NCI-H1092 (cell line): ENCODE data around the gene SPIN3.
"Not testable (repeated sequence)": the region's sequence is repeated elsewhere in the genome, so short reads cannot be mapped to it uniquely, and the experiment has no call there.

ENCODE experiments used
- DNase-seq: peaks from one replicate; lab custom pipeline; 2025; lab: John Stamatoyannopoulos, UW

SPIN3 gene

DNA sequence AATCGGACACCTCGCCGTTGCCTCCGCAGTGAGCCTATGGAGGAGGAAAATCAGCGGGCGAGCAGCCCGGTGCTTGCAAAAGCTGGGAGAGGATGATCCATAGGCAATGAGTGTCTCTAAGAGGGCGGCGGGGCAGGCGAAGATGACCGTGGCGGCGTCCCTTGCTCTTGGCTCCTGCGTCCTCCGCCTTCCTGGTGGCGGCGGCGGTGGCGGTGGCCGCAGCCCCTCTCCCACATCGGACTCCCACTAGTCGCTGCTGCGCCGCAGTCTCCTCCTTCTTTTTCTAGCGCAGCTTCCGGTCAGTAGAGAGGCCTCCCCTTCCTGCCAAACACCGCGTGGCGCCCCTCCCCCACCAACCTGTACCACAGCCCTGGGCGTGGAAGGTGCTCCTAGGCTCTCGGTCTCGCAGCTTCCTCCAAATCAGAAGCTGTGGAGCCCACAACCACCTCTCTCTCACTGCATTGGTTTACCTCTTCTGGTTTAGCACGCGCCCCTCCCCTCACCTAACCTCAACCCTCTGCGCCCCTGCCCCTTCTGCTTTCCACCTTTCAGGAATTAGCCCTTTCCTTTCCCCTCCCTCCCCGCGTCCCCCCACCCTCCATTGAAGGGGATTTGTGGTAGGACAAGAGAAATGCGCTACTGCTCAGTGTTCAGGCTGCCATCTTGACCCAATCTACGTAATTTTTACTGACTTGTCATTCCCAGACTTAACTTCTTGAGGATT lies at the start of gene SPIN3:
Gene SPIN3 (minus strand): TSS at position 271 of the 724 bp plus-strand sequence. CDS start 594 bp downstream, outside the sequence.
- DNase-seq: peak; percentile 93

DNA sequence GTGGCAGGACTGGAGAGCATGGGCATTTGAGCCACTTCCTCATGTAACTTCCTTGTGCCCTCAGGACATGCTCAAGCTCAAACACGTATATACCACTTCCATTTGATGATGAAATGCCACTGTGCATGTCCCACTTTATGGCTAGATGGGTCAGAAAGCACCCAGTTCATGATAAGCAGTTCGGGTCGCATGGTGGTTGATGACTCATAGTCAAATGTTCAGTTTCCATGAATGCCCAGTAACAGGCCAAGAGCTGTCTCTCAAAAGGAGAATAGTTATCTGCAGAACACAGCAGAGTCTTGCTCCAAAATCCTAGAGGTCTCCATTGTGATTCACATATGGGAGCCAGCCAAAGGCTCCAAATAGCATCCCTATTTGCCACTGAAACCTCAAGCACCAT lies 48.9 kb upstream of the SPIN3 start:
- DNase-seq: no peak

DNA sequence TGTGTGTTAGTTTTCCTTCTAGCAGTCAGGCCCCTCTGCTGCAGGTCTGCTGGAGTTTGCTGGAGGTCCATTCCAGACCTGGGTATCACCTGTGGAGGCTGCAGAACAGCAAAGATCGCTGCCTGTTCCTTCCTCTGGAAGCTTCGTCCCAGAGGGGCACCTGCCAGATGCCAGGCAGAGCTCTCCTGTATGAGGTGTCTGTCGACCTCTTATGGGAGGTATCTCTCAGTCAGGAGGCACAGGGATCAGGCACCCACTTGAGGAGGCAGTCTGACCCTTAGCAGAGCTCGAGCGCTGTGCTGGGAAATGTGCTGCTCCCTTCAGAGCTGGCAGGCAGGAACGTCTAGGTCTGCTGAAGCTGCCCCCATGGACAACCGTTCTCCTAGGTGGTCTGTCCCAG lies 41.9 kb upstream of the SPIN3 start:
- not testable (repeated sequence) for DNase-seq

DNA sequence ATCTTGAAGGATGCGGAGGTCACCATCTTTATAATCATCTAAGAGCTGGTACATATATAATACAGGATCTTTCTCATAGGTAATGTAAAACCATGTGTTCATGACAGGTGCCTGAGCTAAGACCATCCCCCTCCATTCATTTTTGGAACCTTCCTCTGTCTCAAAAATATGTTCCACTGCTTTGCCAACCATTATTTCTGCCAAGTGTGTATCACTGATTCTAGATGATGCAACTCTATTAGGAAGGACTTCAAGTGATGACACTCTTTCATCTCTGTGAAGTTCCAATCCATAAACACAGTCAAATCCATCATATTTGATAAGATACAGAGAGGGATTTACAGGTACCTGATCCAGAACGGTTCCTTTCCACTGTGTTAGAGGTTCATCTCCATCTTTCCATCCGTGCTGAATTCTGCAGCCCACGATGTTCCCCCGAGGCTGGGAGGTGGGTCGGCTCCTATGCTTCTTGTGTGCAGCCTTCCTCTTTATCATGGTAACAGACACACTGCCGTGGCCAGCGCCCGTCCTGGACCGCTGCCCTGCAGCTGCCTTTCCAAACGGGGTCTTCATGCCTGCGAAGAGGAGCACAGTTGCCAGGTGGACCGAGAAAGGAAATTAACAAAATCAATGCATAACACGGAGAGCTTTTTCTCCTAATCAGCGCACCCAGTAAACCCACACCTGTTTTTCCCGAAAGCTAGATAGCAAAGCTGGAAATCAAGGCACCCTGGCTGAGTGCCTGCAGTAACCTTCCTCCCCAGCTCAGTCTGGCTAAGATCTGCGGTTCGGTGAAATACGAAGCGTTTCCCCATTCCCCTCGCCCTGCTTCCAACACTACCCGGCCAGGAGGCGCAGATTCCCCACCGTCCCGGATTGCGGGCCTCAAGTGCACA lies 718 bp downstream of the SPIN3 start:
- DNase-seq: no peak

DNA sequence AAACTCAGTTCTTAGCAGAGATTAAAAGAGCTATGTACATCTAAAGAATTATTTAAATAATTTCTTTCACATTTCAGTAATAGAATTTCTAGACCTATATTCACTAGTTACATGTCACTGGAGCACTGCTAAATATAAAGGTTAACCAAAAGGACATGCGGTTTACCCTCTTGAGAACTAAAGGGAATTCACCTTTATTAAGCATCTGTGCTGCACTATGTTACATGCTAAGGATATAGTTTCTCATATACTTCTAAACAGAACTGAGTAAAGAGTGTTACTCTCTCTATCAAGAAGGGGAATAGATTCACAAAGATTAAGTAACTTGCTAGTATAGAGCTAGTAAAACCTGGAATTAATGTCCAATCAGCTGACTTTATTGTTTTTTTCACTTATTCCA lies 7.6 kb downstream of the SPIN3 start:
- DNase-seq: no peak

DNA sequence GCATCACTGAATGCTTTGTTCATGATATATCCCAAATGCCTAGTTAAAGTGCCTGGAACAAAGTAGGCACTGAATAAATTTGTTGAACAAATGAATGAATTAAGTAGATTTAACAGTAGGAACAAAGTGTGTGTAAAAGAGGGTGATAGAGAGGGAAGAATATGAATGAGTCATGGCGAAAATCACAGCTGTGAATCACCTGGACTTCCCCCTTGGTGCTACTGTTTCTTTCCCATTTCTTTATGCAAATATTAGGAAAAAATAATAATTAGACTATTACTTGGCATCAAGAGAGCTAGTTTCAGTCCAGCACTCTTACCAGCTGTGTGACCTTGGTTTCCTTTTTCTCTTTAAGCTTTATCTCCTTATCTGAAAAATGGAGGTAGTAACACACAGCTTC lies 9.2 kb downstream of the SPIN3 start:
- DNase-seq: no peak

DNA sequence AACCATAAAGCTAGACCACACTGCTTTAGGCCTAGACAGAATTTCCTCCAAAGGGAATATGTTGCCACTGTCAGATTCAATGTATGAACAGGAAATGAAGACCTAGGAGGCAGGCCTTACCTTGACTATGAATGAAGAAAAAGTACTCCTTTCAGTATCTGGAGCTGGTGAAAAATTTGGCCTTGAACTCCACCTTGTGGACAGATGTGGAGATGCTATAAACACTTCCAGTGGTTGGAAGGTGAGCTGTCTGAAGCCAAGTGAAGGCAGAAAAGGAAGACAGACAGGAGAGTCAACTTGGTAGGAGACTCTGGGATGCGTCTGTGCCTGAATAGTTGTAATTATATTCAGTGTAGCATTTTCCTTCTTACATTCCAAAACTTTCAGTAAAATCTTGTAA lies 17.2 kb downstream of the SPIN3 start:
- peak; percentile 17 for DNase-seq

DNA sequence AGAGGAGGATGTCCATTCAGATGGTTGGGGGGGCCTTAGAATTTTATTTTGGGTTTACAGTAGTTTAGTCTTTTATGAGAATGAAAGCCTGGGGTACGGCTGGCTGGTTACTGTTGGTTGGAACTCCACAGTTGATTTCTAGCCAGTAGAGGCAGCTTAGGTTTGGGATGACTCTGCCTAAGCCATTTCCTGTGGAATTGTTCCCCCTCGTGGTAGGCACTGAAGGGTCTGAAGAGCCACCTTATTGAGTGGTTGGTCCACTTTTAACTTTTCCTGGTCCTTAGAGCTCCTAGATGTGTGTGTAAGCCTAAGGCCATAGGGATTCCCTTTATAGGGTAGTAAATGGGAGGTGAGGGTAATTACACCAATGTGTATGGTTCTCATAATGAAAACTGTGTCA lies 19.7 kb downstream of the SPIN3 start:
- DNase-seq: no peak

DNA sequence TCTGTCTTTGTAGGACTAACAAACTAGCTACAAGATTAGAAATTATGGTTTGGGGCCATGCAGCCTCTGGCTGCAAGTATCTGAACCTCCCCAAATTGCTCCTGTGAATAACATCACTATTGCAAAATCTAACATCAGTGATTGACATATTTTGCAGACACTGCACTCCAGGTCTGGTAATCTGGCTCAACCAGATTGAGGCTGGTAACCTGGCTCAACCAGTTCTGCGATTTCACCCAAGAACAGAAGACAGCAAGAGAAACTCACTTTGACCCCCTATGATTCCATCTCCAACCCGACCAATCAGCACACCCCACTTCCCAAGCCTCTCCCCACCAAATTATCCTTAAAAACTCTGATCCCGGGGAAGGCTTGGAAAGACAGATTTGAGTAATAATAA lies 20.9 kb downstream of the SPIN3 start:
- DNase-seq: no peak

DNA sequence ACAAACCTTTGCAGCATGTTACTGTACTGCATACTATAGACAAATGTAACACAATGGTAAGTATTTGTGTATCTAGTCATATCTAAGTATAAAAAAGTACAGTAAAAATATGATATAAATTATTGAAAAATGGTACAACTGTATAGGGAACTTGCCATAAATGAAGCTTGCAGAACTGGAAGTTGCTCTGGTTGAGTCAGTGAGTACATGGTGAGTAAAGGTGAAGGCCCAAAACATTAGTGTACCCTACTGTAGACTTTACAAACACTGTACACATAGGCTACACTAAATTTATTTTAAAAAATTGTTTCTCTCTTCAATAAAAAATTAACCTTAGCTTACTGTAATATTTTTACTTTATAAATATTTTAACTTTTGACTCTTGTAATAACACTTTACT lies 25.8 kb downstream of the SPIN3 start:
- no peak for DNase-seq

DNA sequence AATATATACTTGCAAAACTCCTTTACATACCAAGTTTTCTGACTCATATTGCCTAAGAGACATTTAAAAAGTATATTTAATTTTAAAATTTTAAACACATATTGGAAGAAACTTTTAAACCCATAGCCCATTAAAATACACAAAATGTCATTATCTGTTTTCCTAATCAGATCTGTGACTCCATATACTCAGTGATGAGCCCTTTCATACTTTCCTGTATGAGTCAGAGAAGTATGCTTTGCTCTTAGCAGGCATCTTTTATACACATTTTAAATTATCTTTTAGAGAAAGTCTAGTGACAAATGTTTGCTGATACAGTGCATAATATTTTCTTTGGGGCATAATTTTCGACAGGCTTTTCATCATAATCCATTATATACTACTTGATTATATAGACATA lies 26.4 kb downstream of the SPIN3 start:
- no peak for DNase-seq

DNA sequence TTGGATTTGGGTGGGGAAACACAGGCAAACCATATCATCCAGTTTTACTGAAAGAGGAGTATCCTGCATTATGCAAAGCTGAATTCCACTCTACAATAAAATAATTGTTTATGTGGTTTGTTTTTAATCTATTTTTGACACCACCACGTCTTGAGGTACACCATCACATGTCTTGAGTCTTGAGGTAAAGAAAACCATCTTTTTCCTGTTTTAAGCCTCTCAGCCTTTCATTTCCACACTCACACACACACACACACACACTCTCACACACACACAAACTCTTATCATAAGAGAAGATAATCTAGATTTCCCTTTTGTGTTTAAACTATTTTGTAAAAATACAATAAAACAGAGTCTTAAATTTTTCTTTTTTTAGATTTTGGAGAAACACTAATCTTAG lies 32.0 kb downstream of the SPIN3 start:
- no peak for DNase-seq

DNA sequence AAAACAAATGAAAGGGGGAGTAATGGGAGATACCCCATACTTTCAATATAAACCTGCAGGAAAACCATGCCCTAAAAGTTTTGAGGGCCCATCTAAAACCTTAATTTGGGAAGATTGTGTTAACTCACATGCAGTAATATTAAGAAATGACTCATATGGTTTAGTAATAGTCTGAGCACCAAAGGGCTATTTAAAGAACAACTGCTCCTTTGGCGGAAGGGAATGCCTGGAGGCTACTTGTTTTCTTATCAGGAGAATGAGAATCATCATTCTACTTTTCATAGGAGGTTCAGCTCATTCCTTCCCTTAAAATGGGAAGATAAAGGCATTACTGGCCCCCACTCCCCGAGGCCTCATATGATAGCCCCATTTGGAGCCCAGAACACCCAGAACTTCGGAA lies 47.6 kb downstream of the SPIN3 start:
- no peak for DNase-seq

DNA sequence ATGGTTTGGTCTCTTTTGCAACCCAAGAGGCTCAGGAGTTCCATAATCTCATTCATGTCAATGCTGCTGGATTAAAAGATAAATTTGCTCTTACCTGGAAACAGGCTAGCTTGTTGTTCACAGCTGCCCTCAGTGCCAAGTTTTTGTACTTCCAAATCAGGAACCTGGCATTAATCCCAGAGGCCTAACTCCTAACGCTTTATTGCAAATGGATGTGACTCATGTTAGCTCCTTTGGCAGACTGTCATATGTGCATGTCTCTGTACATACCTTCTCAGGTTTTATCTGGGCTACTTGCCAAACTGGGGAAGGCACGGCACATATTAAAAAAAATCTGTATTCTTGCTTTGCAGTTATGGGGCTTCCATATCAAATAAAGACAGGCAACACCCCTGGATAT lies 49.1 kb downstream of the SPIN3 start:
- DNase-seq: peak; percentile 88

DNA sequence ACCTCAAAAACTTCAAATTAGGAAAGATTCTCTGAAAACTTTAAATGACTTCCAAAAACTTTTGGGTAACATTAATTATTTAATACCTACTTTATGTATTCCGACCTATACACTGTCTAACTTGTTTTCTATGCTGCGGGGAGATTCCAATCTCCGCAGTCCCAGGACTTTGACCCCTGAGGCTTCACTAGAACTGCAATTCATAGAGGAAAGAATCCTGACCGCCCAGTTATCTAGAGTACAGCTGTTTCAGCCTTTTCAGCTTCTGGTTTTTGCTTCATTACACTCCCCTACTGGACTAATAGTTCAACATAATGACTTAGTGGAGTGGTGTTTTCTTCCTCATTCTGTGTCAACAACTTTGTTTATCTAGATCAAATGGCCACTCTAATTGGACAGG lies 50.1 kb downstream of the SPIN3 start:
- DNase-seq: not testable (repeated sequence)

DNA sequence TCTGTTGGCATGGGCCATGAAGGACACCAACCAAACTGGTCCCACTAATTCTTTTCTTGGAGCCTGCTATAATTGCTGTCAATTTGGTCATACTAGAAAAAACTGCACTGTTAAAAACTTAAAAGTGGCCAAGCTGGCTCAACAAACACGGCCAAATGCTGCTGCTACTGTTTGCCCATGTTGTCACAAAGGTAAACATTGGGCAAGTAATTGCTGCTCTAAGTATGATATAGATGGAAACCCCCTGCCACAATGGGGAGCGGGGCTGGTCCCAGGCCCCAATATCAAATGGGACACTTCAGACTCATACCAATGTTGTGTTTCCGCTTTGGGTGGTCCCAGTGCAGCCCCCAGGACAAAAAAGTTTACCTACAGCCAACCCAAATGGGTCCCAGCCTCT lies 52.1 kb downstream of the SPIN3 start:
- DNase-seq: no peak
